Caki2 (cell line): ENCODE data around the gene MCTP2. TPM values are rescaled to one million over a fixed set of nuclear protein-coding genes. Genes with fewer than 3 reads are reported as not detected.
A peak's percentile ranks its signal among the peaks of the same experiment; 100 is the strongest.
"Not testable (repeated sequence)": the region's sequence is repeated elsewhere in the genome, so short reads cannot be mapped to it uniquely, and the experiment has no call there.

ENCODE experiments used
- DNase-seq: peaks from one replicate; pipeline ENCODE4 v3.0.0-alpha.2; 2015; ENCODE audit warnings: low read depth
- in situ Hi-C: cut with HindIII; loops from 2 replicates; pipeline ENCODE4 v1.10.0; 2016; ENCODE audit warnings: low sequenced_read_pairs, low pct_unique_long_range_greater_than_20kb, mixed read lengths
- total RNA-seq: library from RNA; depleted of rRNA; stranded (reverse); fragments of >200 nt; shearing (Covaris generic); gene quantifications from 2 replicates; pipeline ENCODE4 v1.2.3, GENCODE V29; 2014; ENCODE audit warnings: low replicate concordance

Gene MCTP2
- total RNA-seq, 1 experiment from 2014 or later, result 13.0 TPM

GRCh38 chr15:94233441-94233840 lies 2.1 kb downstream of the MCTP2 start:
- DNase-seq, result no peak
- in situ Hi-C loops, result no loop called here

GRCh38 chr15:94234300-94234699 lies 2.9 kb downstream of the MCTP2 start:
- in situ Hi-C loops, result no loop called here
- DNase-seq, result no peak

GRCh38 chr15:94235041-94235440 lies 3.7 kb downstream of the MCTP2 start:
- no peak for DNase-seq
- in situ Hi-C loops, result no loop called here

- in situ Hi-C loops, result no loop called here
Measured at GRCh38 chr15:94235646-94236045, 4.3 kb downstream of the MCTP2 start.

GRCh38 chr15:94236608-94237007 lies 5.2 kb downstream of the MCTP2 start:
- peak; percentile 13 for DNase-seq
- in situ Hi-C loops, result no loop called here

More at GRCh38 chr15:94235646-94236045, 4.3 kb downstream of the MCTP2 start:
- no peak for DNase-seq

GRCh38 chr15:94237903-94238302 lies 6.5 kb downstream of the MCTP2 start:
- in situ Hi-C loops, result no loop called here
- DNase-seq, result no peak

- in situ Hi-C loops, result no loop called here
- no peak for DNase-seq
Measured at GRCh38 chr15:94238539-94239118, 7.3 kb downstream of the MCTP2 start.

- in situ Hi-C loops, result no loop called here
- DNase-seq, result peak; percentile 19
Measured at GRCh38 chr15:94239474-94239873, 8.1 kb downstream of the MCTP2 start.

GRCh38 chr15:94240480-94240879 lies 9.1 kb downstream of the MCTP2 start:
- DNase-seq, result no peak
- in situ Hi-C loops, result no loop called here

GRCh38 chr15:94242257-94242656 lies 10.9 kb downstream of the MCTP2 start:
- DNase-seq, result no peak
- in situ Hi-C loops, result no loop called here

GRCh38 chr15:94243003-94243402 lies 11.6 kb downstream of the MCTP2 start:
- DNase-seq, in situ Hi-C loops: not testable (repeated sequence)

GRCh38 chr15:94243418-94243817 lies 12.1 kb downstream of the MCTP2 start:
- DNase-seq, result no peak
- in situ Hi-C loops, result no loop called here

GRCh38 chr15:94246016-94246415 lies 14.7 kb downstream of the MCTP2 start:
- no peak for DNase-seq
- in situ Hi-C loops, result no loop called here

- DNase-seq, result no peak
- in situ Hi-C loops, result no loop called here
Measured at GRCh38 chr15:94247789-94248638, 16.7 kb downstream of the MCTP2 start.

GRCh38 chr15:94250801-94251200 lies 19.4 kb downstream of the MCTP2 start:
- in situ Hi-C loops, result no loop called here
- no peak for DNase-seq

GRCh38 chr15:94252223-94252766 lies 20.9 kb downstream of the MCTP2 start:
- in situ Hi-C loops, result no loop called here

GRCh38 chr15:94252906-94253491 lies 21.6 kb downstream of the MCTP2 start:
- in situ Hi-C loops, result no loop called here
- DNase-seq, result no peak

More at GRCh38 chr15:94252223-94252766, 20.9 kb downstream of the MCTP2 start:
- DNase-seq, result no peak

- in situ Hi-C loops, result no loop called here
- no peak for DNase-seq
Measured at GRCh38 chr15:94253742-94254141, 22.4 kb downstream of the MCTP2 start.

- in situ Hi-C loops, result no loop called here
- no peak for DNase-seq
Measured at GRCh38 chr15:94255540-94255939, 24.2 kb downstream of the MCTP2 start.
